HG02852 (cell line): Measurements from ENCODE around the gene CARD8.

ENCODE experiments used
- ATAC-seq: cut with Tn5 transposase; IDR thresholded peaks from one replicate; pipeline ENCODE4 v1.9.1; 2021; ENCODE audit warnings: mild to moderate bottlenecking, moderate library complexity; ENCODE audit not compliant: unreplicated experiment

CARD8 gene

GRCh38 chr19:48175578-48175977 is 80.1 kb downstream of the CARD8 start:
- no peak for ATAC-seq

GRCh38 chr19:48174445-48175030 is 81.2 kb downstream of the CARD8 start:
- no peak for ATAC-seq

- no peak for ATAC-seq
Measured at GRCh38 chr19:48171710-48172109, 84.0 kb downstream of the CARD8 start.

- ATAC-seq: no peak
Measured at GRCh38 chr19:48170817-48171347, 84.8 kb downstream of the CARD8 start.

- ATAC-seq: peak; percentile 75
Measured at GRCh38 chr19:48169939-48170803, 85.5 kb downstream of the CARD8 start, which contains the start of the genes LIG1 and ZSWIM9. Gene LIG1 (minus strand): TSS chr19:48170344. CDS start chr19:48165566, 4,778 bp downstream. Gene ZSWIM9 (plus strand): TSS chr19:48170680. CDS start chr19:48171803, 1,123 bp downstream.

GRCh38 chr19:48169578-48169938 is 86.2 kb downstream of the CARD8 start:
- ATAC-seq: peak; percentile 11

GRCh38 chr19:48168689-48169088 is 87.0 kb downstream of the CARD8 start:
- ATAC-seq: no peak

- no peak for ATAC-seq
Measured at GRCh38 chr19:48158210-48158790, 97.4 kb downstream of the CARD8 start.
